HG03108 (cell line): ENCODE measurements around the gene METTL14.

Experiments used
- ATAC-seq: cut with Tn5 transposase; IDR thresholded peaks from one replicate; pipeline ENCODE4 v1.9.1; 2021; ENCODE audit warnings: moderate library complexity; ENCODE audit not compliant: unreplicated experiment

METTL14 gene

DNA sequence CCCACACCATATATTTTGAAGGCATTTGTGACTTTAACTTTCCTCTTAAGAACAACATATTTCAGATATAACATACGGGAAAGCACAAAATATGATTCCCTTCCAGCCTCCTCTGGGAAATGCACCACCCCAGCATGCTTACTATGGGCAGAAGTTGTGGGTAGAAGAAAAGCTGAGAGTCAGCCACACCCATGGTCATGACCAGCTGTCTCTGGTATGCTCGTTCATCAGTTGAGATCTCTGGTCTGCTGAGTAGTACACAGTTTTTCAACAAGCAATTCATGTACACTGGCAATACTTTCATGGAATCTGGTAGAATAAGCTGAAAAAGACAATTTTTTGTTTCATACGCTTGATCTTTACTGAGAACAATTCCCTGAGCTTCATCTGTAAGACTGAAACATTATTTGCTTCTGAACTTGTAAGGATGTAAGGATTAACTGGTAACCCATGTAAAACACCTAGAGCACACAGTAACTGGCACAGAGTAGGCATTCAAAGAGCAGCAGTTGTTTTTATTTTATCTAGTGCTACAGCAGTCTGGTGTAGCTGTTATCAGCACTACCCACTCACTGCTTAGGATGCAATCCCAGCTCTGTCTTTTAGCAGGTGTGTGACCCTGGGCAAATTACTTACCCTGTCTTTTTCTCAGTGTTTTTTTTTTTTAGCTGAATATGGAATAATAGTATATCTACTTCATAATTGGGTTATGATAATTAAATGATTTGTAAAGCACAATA lies 47.6 kb downstream of the METTL14 start:
- no peak for ATAC-seq

DNA sequence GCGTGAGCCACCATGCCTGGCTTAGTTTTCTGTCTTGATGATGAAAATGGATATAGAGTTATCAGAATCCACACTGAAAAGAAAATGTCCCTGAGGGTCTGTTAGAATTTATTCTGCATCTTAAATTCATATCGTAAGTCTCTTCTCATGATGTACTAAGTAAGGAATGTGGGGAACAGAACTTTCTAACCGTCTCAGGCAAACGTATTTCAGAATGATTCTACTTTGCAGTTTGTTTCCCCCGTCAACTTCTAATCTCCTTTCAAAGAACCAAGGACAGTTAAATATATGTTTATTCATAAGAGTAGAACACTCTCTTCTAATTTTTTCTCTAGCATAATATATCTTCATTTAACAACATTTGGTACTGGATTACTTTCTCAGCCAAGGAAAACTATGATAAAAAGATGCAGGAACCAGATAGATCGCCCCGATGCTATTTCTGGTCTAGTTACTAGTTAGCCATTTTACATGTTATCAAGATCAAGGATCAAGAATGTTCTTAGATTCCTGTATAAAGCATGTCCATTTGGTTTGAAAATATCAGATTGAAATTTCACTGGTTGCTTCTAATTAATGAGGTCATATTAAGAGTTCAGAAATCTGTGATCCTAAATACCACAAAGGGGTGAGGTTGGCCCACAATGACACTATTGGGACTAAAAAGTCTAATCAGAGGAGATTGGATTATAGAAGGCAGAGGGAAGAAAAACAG lies 49.5 kb downstream of the METTL14 start:
- no peak for ATAC-seq

DNA sequence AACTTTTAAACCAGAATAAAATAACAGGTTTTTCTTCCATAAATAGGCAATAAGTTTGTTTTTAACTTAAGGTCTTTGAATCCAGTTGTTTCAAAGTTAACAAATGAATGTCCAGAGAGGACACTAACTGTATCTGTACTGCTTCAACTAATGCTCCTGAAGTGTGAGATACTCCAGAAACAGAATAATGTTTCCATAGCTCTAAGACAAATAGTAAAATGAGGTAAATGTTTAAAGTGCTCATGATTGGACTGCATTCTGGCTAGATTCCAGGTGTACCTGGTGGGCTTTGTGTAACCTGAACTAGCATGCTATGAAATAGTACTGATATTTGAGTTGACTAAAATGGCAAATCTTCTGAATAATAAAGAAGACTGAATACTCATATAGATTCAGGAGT lies 51.7 kb downstream of the METTL14 start:
- ATAC-seq, result no peak

DNA sequence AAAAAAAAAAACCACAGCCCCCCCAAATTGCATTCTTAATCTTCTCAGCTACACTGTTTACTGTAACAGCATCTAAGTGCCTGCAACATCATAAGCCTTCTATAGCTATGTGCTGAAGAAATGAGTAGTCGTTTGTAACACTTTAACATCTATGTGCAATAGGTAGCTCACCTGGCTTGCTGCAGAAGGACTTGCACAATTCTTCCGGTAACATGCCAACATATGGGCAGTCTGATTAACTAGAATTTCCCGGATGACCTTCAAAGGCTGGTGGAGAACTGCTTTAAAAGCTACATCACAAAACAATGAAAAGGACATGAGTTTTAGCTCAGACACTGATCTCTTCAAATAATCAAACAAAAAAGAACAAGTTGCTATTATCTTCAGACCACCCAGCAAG lies 52.9 kb downstream of the METTL14 start:
- no peak for ATAC-seq

DNA sequence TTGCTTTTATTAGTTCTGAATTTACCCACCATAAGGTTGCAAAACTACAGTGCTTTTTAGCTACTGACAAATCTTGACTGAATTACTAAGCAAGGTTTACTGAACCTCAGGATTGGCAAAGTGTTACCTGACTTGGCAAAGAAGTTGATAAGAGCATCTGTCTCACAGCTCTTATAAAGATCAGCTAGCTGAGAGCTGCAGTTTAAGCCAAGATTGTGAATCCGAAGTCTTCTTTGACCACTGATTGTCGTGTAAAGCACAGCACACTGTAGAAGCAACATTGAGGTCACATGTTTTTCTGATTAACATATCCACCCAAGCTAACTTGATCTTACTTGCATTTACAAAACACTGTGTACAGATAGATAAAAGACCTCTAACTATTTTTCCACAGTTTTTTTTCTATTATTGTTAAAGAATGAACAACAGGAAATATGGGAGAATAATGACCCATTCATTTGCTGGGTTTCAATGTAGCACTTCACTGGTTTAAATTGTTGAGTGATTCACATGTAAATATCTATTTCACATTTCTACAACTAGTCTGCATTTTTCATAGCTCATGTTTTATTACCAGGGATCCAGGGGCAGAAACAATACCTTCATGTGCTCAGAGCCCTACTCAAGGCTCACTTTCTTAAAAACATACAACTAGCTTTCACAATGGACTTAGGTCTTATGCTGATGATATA lies 54.0 kb downstream of the METTL14 start:
- ATAC-seq, result no peak

DNA sequence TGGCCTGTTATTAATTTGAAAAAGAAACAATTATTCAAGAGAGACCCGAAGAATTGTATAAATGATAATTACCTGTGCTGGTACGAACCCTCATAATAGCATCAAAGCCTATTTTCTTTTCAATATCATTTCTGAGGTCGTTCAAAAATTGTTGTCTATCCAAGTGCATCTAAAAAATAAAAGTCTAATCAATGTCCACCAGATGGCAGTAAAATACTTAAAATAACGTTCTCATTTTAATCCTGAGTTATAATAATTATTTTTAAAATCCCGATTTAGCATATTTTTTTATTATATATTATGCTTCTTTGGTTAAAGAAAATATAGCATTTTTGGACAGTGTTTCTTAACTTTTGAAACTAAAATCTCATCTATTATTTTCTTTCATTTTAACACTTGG lies 55.7 kb downstream of the METTL14 start:
- no peak for ATAC-seq

DNA sequence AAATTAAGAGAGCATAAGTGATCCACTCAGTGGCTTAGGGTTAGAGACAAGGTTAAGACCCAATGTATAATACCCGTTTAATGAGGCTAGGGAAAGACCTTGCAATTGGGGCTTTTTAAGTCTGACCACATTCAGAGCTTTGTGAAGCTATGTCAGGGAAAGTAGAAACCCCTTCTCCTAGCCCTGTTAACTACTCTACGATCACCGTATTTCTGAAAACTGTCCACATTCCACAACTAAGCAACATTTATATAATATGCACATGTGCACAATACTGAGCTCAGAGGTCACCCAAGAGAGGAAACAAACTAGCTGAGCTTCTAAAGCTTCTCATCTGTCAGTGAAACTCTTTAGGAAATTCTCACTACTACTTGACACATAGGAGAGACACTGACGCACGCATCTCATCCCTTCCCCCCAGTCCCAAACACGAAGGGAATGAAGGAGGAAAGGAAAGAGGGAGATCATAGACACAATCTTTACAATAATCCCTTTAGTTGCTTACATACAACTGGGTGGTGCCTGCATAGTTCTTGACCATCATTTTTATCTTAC lies 56.2 kb downstream of the METTL14 start:
- ATAC-seq, result no peak

DNA sequence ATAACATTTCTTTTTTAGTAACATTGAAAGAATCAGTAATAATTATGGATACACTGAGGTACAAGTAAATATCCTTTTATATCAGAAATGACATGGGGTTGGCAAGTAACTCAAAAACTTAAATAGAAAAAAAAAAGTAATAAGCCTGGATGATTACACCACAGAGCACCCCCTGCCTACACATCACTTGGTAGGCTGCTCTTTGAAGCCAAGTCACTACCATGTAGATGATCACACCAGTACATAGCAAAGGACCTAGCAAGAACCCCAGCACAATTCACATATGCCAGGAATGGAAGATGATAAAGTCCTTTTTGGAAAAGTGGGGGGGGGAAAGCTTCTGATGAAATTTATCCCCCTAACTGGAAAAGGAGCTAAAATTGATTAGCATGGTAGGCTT lies 56.9 kb downstream of the METTL14 start:
- ATAC-seq, result no peak

DNA sequence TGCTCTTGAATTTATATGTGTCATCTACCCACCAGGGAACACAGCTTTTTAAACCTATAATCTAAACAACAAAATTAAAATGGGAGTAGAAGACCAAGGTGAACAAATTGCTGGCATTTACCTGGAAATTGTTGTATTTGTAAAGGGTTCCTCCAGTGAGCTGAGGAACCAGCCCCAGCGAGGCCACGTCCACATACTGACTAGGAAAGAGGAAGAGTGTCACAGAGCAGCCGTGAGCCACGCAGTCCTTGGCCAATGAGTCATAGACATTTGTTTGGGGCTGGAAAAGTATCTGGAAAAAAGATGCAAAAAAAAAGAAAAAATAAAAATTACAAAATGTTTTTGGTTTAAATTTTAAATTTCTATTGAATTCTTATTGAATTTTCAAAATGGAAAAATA lies 58.7 kb downstream of the METTL14 start:
- ATAC-seq, result no peak

DNA sequence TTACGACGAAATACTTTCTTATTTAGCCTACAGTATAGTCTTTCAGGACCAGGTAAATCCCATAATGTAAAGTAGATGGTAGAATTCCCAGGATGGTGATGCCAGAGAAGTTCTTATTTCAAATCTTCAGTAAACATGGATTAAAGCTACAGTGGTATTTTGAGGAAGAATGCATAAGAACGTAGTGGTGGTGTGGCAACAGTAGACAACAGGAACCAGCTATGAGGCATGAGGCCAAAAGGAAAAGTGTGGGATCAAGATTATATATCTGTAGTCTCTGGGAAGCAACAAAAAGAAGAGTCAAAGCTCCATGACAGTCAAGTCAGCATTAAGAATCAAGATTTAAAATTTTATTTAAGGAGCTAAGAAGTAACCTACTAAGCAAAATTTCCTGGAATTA lies 60.2 kb downstream of the METTL14 start:
- ATAC-seq, result no peak

DNA sequence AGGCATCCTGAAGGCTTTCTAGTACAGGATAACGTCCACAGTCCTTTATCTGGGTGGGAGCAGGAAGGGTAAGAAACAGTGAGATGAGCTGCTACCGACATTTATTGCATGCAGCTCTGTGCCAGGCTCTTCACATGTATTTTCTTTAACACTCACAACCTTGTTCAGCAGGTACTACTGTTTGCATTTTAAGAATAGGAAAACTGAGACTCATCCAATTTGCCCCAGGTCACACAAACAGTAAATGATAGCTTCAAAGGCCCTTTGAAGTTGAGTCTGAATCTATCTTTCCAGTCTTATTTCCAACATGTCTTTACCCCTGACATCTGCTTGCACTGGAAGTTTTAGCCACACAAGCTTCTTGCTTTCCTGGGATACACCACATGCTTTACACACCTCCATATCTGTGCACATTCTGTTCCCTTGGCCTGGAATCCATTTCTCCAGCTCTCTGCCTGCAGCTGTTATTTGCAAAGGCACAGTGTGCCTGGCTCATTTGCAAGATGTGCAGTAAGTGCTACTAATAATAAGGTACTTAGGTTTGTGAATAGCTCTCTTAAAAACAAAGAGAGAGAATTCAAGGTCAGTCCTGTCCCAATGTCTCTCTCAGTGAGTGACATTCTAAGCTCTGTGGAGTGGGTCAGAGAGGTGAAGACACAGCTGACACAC lies 61.2 kb downstream of the METTL14 start:
- no peak for ATAC-seq

DNA sequence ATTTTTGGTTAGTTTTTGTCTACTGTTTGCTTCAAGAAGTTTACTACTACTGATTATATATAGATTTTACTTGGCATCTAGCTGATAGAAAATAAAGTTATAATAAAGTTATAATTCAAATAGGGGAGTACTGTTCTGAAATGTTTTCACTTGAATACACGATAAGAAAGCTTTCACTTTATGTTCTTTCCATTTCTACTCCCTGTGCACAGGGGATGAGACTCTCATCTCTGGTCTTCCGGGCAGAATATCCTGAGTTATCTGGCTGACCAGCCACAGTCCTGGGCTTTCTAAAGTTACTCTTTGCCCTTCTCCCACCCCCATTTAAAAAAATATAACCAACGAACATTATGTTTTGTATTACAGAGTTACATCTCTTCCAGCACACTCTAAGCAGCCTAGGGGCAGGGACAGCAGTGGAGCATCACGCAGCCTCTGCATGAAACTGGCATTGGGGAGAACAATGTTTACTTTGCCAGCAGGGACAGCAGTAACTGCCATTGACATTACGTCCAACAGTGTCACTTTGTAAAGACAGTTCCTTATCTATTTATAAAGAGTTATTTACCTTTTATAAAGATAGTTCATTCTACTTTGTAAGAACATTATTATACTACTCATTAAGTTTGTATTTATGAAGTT lies 64.3 kb downstream of the METTL14 start:
- ATAC-seq, result no peak

DNA sequence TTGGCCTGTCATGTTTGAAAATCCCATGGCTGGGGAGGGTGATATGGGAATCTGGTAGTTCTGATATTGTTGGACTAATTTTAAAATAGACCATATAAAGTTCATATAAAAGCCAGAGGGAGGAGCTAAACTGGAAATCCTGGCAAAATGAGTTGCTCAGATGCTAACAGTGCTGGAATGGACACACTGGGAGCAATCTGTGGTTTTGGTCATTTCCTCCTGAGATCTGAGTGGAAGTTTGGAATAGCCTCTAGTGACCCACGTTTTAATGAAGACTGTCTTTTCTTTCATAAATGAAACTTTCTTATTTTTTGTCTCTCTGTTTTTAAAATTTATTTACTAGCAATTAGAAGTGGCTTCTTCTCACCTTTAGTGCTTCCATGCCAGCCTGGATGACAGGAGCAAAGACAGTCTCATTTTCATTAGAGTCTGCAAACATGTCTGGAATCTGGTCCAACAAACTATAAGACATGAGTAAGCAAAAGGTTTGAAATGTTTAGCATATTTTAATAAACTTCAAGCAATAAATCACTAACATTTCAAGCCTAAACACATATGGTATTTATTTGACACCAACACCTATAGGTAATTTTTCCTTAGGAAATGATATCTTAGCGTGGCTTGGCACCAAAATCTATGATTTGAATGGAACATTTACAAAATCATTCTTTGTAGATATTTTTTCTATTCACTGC lies 66.6 kb downstream of the METTL14 start:
- no peak for ATAC-seq

DNA sequence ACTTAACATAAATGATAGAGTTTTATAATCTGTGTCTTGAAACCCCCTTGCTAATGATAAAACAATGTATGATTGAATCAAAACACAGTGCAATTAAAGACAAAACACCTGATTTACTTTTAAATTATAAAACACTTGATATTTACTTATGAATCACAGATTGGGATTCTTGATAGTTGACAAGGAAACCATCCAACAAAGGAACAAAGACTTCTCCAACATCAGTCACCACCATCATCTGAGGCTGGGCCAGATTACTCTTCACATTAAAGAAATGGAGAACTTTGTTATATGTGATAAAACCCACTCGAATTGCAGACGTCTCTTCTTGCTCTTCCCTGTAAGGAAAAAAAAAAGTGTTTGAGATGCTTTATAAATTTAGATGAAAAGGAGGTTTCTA lies 67.4 kb downstream of the METTL14 start:
- no peak for ATAC-seq

DNA sequence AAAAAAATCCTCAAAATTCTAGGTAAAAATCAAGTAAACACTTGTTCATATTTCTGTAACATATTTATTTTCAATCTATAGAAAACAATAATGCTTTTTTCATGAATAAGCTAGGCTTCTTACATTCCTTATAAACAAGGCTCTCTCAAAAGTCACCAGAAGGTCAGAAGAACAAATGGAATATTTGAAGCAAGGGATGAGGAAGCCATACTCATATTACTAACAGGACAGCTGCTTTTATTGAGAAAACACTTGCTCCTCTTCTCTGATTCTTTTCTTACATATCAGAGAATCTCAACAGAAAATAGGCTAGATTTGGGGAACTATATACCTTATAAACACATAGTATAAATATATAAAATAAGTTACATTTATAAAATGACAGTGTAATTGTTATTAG lies 67.9 kb downstream of the METTL14 start:
- no peak for ATAC-seq

DNA sequence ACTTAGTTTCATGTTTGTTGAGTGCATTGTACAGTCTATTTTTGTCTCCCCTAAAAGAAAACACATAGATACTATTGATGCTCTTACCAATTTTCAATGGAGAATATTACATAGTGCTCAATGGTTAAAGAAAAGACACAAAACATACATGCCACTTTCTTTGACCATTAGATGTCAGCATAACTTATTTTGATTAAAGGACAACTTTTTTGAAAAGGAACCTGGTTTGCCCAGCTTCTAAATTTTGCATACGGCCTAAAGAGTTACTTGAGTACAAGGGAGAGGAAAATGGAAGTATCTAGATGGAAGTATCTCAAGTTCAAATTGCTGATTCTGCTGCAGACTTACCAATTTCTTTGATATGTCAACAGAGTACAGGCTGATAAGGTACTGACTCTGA lies 68.5 kb downstream of the METTL14 start:
- ATAC-seq, result no peak

DNA sequence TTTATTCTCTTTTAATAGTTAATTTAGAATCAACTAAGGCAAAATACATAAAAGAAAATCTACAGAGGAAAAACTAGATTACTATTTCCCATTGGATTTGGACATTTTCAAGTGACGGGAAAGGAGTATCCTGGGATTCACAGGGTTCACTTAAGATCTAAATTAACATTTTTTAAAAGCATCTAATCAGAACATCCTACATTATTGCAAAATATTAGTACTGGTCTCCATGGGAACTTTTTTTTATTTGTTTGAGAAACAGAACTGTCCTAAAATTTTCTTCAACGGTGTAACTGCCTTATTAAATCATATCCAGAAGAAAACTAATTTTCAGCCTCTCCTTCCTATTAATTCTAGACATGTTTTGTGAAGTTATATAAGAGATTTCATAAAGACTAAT lies 69.7 kb downstream of the METTL14 start:
- ATAC-seq, result no peak

DNA sequence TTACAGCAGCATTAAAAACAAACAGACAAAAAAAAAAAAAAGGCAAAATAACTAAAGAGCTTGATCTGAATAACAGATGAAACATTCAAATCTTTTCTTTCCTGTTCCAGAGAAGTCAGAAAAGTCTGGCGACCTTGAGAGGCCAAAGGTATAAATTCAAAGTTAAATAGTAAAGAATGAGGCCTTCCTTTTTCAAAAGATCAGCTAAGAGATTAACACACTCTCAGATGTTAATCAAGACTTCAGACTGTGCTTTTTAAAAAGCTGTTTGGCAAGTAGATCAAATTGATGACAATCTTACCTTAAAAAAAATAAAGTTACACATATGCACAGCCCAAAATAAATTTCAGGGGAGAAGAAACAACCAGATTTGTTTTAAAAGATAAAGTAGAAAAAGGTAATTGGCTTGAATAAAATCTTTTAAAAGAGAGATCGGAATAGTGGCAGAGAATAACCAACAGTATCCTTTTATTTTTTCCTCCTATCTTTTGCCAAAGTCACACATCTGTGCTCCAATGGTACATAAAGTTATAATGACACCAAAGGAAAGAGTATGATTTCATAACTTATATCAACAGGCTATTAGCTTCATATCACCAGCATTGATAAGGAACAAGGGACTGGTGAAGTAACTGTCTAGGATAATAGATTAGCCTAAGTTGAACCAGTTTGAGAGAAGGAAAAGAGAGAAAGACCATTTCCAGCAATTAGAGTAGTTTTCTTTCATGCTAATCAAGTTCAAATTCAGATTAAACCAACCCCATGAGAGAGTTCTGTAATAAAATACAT lies 70.4 kb downstream of the METTL14 start:
- ATAC-seq, result no peak

DNA sequence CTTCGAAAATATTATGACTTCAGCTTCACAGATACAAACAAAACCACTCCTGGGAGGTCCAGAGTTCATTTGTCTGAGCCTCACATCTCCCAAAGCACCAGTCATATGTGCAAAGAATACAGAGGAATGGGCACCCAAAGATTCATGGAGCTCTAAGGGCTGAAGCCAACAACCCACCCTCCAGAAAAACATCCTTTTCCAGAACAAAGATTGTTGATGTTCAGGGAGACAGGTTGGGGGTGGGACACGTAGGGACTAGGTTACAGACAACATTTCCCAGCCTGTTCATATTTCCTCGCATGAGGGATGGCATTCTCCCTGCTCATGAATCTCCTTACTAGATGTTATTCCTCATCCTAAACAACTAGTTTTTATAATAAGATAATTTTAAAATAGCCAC lies 71.2 kb downstream of the METTL14 start:
- ATAC-seq, result no peak
